Measurements from ENCODE around the gene ESR2. TPM values are rescaled to one million over a fixed set of nuclear protein-coding genes. Genes with fewer than 3 reads are reported as not detected.
"Not testable (repeated sequence)": the region's sequence is repeated elsewhere in the genome, so short reads cannot be mapped to it uniquely, and the experiment has no call there.

ESR2 gene
- total RNA-seq, 3 donors from 2014 or later, result 1.3 to 4.5 (median 4.4) TPM

- Mint-ChIP-seq H3K36me3 (ENCODE audit: insufficient read depth) (peaks cover 44% of the 10 kb centered on the region), H3K9me3 (peaks cover 7% of the 10 kb centered on the region), H3K4me3 (no peak overlapping the region), H3K27me3 (ENCODE audit: low read depth) (no peaks in the 10 kb centered on the region), H3K4me1 (ENCODE audit: low read depth) (no peaks in the 10 kb centered on the region)
- no peak for DNase-seq
- ATAC-seq, result no peak
Measured at GRCh38 chr14:64040044-64040443, 254.1 kb downstream of the ESR2 start.

- ATAC-seq (no peak), DNase-seq (no peak)
- no peaks in the 10 kb centered on the region for H3K4me1 Mint-ChIP-seq (ENCODE audit: low read depth)
- peaks cover 43% of the 10 kb centered on the region for H3K36me3 Mint-ChIP-seq (ENCODE audit: insufficient read depth)
- no peaks in the 10 kb centered on the region for H3K27me3 Mint-ChIP-seq (ENCODE audit: low read depth)
- H3K4me3 Mint-ChIP-seq, result no peak overlapping the region
- peaks cover 7% of the 10 kb centered on the region for H3K9me3 Mint-ChIP-seq
Measured at GRCh38 chr14:64038841-64039542, 255.2 kb downstream of the ESR2 start.

GRCh38 chr14:64037869-64038745, 256.1 kb downstream of the ESR2 start:
- not testable (repeated sequence) for H3K4me1 Mint-ChIP-seq (ENCODE audit: low read depth); H3K27me3 Mint-ChIP-seq (ENCODE audit: low read depth); DNase-seq; H3K4me3 Mint-ChIP-seq; H3K9me3 Mint-ChIP-seq; ATAC-seq
- peaks cover 40% of the 10 kb centered on the region for H3K36me3 Mint-ChIP-seq (ENCODE audit: insufficient read depth)

- H3K4me1 Mint-ChIP-seq (ENCODE audit: low read depth), result no peaks in the 10 kb centered on the region
- H3K9me3 Mint-ChIP-seq, result no peaks in the 10 kb centered on the region
- DNase-seq (no peak), ATAC-seq (no peak)
- H3K36me3 Mint-ChIP-seq (ENCODE audit: insufficient read depth), result peaks cover 43% of the 10 kb centered on the region
- H3K4me3 Mint-ChIP-seq, result no peak overlapping the region
- no peaks in the 10 kb centered on the region for H3K27me3 Mint-ChIP-seq (ENCODE audit: low read depth)
Measured at GRCh38 chr14:64035143-64035542, 259.0 kb downstream of the ESR2 start.

Other genes starting within 250 kb of the ESR2 start
- 100 to 1,000 TPM; 175 to 213 (median 209) TPM for gene MTHFD1, start 94.0 kb upstream of the ESR2 start, total RNA-seq
- under 1 TPM; 0.65 to 0.83 (median 0.69) TPM for gene AKAP5, start 171.1 kb upstream of the ESR2 start, total RNA-seq
- gene ZBTB25, start 209.5 kb upstream of the ESR2 start, total RNA-seq, result 10 to 100 TPM; 12.8 to 13.5 (median 13.1) TPM
- 10 to 100 TPM; 24.0 to 28.5 (median 27.1) TPM for gene ZBTB1, start 210.4 kb upstream of the ESR2 start, total RNA-seq
- gene HSPA2, start 246.4 kb upstream of the ESR2 start, total RNA-seq, result 1 to 10 TPM; 1.4 to 1.8 (median 1.4) TPM

All from activated T-cell treated with anti-CD3 and anti-CD28 coated beads, Interleukin-2, amount 50 U/mL, for 4 hours (primary cell).